HG03460 (cell line): ENCODE data around the gene SOCS1.
"Not testable (repeated sequence)": the region's sequence is repeated elsewhere in the genome, so short reads cannot be mapped to it uniquely, and the experiment has no call there.

Experiments
- ATAC-seq: cut with Tn5 transposase; IDR thresholded peaks from one replicate; pipeline ENCODE4 v1.9.1; 2021; ENCODE audit not compliant: unreplicated experiment

The SOCS1 gene, protein sequence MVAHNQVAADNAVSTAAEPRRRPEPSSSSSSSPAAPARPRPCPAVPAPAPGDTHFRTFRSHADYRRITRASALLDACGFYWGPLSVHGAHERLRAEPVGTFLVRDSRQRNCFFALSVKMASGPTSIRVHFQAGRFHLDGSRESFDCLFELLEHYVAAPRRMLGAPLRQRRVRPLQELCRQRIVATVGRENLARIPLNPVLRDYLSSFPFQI

DNA sequence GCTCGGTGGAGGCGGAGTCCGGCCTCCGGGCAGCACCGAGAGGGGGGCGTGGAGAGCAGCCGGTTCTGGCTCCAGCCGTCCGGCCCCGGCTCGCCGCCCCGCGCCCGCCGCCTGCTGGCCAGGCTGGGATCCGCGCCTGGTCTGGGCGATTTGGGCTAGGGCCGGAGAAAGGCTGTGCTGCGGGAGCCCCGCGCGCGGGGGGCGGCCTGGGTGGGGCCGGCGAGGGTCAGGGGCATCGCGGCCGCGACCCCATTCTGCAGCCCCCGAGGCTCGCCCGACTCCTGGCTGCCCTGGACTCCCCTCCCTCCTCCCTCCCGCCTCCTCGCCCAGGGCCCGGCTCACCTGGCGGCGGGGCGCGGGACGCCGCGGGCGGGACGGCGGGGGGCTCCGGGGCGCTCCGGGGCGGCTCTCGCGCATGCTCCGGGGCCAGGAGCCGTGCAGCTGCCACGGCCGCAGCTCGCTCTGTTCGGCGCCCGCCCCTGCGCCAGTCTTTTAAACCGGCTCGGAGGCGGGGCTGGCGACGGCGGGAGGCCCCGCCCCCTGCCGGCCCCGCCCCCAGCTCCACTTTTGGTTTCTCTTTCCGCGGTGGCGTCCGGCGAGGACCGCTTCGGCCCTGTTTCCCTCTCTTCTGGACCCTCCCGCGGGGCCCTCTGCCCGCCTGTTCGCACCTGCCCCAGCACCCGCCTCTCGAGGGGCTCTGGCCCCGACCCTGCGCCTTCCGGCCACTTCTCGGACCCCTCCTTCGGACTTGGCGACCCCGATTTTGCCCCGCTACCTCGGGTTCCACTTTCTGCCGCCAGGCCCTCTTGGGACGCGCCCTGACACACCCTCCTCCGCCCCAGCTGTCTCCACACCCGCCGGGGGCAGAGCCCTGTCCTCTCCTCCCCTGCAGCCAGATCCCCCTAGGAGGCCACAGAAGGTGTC is at the start of gene SOCS1:
SOCS1 (minus strand) TSS at position 468 of the 924 bp plus-strand sequence. CDS start 726 bp downstream, outside the sequence.
- peak; percentile 40 for ATAC-seq

DNA sequence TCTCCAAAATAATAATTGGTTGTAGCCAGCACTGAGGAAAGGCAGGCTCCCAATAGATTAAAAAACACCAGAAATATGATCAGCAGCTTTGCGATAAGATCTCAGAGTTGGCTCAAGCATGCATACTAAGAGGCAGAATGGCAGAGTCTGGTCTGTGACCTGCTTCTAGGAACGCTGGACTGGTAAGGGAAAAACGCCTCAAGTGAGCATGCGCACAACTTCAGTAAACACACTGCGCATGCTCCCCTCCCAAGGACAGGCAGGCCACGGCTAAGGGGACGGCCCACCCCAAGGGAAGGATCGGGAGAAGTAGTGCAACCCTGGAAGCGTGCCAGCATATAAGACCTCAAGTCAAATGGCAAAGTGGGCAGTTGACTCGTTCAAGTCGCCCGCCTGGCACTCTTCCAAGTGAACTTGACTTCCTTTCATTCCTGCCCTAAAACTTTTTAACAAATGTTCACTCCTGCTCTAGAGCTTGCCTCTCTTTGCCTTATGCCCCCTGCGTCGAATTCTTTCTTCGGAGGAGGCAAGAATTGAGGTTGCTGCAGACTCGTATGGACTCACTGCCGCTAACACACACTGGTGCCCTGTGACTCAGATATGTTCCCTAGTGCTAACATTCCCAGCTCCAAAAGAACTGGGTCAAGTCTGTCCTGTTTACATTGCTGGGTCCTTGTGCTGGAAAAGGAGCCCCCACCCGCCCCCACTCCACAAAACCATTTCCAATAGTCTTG is 47.6 kb upstream of the SOCS1 start:
- ATAC-seq = no peak

DNA sequence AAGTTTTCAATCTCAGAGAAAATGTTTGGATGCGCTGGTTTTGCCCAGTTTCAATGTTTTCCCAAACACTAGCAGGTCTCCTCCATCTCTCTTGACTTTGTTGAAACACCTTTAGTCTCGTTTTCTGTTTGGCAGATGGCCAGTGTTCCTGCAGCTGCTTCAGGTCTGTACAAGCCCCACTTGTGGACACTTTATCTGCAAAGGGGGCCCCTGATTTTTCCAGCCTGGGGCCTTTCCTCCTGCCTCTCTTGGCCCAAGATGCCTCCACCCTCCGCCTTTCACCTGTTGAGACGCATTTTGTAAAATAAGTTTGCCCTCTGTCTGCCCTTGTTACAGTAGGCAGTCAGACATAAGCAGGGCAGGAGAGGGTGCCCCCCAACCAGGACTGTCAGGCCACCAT is 47.0 kb upstream of the SOCS1 start:
- no peak for ATAC-seq

DNA sequence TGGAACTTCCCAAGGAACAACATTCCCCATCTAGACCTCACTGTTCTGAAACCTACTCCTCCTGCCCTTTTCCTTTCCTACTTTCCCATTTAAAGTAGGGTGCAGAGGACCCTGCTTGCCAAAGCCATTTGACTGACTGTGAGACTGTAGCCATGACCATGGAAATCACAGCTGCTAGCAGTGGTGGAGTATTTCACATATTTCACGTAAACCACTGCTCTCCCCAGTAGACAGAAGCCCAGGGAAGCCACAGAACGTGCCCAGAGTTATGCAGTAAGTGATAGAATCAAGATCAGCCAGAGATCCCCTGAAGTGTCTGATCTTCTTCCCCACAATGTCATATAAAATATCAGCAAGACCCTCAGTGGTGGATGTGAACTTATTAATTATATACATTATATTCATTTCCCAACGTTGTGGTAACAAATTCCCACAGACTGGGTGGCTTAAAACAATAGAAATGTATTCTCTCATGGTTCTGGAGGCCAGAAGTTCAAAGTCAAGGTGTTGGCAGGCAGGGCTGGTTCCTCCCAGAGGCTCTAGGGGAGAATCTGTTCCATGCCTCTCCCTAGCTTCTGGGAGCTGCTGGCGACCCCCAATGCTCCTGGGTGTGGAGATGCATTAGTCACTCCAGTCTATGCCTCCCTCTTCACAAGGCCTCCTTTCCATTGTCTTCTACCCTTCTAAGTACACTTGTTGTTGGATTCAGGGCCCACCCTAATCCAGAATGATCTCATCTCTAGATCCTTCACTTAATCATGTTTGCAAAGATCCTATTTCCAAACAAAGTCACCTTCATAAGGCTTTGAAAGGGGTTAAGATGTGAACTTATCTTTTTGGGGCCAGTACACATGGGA is 45.9 kb upstream of the SOCS1 start:
- ATAC-seq = no peak

DNA sequence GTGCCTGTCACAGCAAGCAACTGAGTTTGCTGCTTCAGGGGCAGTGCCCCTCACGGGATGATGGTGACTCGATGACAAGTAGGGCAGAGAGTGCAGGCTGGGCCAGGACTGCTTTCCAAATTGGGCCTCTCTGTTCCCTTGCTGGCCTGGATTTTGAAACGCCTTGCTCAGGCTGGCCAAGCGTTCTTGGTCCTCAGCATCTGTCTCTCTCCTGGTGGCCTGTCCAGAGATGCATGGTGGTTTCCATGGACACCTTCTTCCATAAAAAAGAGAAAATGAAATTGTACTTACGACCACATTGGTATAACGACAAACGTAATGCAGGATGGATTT is 44.5 kb upstream of the SOCS1 start:
- no peak for ATAC-seq

DNA sequence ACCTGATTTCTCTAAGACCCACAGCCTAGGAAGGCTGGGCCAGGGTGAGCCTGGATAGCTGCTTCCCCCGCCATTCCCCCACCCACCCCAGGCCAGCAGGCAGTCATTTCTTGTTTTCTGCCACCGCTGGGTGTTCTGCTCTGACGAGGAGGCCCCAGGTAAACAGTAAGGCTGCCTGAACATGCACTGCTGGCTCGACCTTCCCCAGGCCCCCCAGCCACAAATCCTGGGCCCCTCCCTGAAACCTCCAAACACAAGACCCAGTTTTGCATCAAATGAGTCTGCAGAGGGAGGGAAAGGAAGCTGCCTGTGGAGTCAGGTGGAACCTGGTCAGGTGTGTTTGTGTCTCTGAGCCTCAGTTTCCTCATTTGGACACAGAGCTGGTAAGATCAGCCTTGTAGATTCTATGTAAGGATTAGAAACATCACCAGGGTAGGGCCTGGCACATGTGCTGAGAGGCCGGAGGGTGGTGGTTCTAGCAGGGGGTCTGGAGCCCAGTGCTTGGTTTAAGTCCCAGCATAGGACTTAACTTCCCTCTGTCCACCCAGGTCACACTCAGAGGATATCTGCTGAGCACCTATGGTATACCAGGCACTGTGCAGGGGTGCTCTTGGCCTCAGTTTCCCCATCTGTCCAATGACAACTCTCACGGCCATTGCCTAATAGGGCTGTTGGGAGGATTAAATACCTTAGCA is 44.0 kb upstream of the SOCS1 start:
- ATAC-seq = no peak

DNA sequence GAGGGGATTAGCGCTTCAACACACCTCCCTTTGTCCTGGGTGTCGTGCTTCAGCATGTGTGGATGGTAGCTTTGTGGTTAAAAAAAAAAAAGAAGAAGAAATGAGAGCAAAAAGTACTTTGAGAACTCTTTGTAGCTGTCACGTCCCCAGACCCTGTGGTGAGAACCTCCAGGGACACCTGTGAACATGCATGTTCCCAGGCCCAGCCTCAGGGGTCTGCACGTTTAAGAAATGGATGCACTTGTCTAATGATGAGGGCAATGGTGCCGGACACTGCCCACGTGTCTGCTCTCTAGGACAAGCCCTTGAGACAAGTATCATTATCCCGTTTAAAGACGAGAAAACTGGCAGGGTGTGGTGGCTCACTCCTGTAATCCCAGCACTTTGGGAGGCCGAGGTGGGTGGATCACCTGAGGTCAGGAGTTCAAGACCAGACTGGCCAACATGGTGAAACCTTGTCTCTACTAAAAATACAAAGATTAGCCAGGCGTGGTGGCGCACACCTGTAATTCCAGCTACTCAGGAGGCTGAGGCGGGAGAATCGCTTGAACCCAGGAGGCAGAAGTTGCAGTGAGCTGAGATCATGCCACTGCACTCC is 43.0 kb upstream of the SOCS1 start:
- not testable (repeated sequence) for ATAC-seq

DNA sequence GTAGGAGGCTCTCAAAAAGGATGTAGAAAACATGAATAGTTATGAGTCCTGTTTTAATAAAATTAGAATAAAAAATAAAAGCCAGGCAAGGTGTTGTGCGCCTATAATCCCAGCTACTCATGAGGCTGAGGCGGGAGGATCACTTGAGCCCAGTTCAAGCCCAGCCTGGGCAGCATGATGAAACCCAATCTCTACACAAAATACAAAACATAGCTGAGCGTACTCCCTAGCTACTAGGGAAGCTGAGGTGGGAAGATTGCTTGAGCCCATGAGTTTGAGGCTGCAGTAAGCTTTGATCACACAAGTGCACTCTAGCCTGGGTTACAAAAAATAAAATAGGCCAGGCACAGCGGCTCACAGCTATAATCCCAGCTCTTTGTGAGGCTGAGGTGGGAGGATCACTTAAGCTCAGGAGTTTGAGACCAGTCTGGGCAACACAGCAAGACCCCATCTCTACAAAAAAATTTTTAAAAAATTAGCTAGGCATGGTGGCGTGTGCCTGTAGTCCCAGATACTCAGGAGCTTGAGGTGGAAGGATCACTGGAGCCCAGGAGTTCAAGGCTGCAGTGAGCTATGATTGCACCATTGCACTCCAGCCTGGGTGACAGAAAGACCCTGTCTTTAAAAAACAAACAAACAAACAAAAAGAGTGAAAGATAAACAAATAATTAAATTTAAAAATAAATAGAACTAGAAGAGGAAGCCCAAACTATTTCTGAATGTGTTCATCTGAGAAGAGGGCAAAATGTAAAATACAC is 42.3 kb upstream of the SOCS1 start:
- no peak for ATAC-seq

DNA sequence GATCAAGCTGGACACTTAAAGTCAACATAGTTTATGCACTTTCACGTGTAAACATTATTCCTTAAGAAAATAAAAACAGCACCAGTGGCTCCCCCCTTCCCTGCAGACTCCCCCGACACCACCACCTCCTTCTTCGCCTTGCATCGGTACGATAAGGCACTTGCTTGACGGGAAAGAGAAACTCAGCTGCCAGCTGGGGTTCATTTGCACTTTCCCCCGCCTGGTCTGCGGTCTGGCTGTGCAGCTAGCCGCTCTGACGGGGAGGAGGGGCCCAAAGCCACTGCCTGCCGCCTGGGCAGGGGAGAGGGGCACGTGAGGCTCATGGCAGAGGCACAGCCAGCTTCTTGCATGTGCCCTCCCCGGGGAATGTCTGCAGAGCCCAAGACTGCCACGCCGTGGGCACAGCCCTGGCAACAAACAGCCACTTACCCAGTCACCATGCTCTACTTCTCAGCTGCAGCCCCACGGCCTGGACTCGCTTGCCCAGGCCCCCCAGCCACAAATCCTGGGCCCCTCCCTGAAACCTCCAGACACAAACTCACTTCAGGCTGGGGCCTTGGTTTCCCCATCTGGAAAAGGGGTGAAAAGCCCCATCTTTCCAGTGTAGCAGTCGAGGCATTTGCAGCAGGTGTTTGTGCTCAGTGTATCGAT is 41.6 kb upstream of the SOCS1 start:
- ATAC-seq = peak; percentile 74

DNA sequence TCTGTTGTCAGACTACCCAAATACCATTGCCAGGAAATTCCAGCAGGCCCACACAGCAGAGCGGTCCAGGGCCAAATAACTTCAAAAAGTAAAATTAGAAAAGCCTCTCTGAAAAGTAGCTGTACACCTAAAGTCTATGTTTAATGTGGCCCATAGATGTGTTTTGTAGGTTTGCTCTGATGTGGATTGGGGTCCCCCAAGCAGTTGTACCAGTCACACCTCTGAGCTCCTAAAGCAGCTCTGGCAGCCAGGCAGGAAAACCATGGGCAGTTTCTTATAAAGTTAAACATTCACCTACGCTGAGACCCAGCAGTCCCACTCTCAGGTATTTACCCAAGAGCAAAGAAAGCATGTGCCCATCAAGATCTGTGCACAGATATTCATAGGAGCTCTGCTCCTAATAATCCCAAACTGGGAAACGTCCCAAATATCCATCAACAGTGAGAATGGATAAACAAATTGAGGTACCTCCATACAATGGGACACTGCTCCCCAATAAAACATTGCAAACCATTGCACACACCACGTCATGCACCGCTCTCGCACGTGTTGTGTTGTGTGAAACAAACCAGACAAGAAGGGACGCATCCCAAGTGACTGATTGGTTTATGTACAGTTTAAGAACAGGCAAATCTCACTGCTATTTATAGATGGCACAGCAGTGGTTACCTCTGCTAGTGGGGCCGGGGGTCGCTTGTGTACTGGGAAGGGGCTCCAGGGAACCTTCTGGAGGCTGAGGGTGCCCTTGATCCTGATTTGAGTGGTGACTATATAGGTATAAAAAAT is 40.9 kb upstream of the SOCS1 start:
- peak; percentile 28 for ATAC-seq

DNA sequence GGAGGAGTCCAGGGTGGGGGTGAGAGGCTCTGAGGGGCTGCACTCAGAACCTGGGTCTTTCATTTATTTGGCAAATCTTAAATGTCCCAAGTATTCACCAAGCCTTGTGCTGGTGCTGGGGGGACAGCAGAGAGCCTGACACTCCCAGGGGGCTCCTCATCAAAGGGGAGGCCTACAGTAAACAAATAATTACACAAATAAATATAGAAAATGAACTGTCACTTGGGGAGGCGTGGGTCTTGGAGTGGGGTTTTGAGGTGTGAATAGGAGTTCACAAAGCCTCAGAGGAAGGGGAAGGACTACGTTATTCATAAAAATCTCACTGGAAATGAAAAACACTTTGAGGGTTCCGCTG is 40.3 kb upstream of the SOCS1 start:
- ATAC-seq = no peak

DNA sequence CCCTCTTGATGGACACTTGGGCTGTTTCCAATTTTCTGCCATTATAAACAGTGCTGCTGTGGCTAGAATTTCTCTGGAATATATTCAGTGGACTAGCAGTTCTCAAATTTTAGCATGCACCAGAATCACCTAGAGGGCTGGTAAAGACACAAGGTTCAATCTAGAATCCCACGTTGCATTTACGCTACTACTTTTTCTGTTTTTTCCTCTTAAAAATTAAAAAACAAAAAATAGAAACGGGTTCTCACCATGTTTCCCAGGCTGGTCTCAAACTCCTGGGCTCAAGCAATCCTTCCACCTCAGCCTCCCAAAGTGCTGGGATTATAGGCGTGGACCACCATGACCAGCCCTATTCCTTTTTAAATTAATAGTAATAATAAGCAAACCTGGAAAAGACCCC is 39.7 kb upstream of the SOCS1 start:
- ATAC-seq = no peak

DNA sequence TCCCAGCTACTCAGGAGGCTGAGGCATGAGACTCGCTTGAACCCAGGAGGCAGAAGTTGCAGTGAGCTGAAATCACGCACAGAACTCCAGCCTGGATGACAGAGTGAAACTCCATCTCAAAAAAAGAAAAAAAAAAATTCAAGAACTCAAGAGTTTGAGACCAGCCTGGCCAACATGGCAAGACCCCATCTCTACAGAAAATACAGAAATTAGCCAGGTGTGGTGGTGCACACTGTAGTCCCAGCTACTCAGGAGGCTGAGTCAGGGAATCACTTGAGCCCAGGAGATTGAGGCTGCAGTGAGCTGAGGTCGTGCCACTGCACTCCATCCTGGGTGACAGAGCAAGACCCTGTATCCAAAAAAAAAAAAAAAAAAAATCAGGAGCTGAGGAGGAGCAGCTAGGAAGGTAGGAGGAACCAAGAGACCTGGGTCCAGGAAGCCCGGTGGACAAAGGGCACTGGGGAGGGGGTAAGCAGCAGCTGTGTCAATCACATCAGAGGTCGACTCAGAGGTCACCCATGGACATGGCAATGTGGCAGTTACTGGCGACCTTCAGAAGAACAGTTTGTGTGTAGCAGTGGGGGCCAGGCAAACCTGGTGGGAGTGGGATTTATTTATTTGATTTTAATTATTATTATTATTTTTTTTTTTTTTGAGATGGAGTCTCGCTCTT is 36.2 kb upstream of the SOCS1 start:
- no peak for ATAC-seq

DNA sequence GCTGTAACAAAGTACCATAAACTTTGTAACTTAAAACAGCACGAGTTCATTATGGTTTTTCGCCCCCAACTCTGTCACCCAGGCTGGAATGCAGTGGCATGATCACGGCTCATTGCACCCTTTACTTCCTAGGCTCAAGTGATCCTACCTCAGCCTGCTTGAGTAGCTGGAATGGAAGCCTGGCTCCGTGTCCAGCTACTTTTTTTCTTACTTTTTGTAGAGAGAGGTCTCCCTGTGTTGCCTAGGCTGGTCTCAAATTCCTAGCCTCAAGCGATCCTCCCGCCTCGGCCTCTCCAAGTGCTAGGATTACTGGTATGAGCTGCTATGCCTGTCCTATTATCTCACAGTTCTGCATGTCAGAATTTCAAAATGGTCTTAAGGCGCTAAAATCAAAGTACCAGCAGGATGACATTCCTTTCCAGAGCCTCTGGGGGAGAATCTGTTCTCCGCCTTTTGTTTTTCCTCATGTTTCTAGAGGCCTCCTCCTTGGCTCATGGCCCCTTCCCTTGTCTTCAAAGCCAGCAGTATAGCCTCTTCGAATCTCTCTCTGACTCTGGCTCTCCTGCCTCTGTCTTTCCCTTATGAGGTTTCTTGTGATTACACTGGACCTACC is 35.2 kb upstream of the SOCS1 start:
- ATAC-seq = no peak

DNA sequence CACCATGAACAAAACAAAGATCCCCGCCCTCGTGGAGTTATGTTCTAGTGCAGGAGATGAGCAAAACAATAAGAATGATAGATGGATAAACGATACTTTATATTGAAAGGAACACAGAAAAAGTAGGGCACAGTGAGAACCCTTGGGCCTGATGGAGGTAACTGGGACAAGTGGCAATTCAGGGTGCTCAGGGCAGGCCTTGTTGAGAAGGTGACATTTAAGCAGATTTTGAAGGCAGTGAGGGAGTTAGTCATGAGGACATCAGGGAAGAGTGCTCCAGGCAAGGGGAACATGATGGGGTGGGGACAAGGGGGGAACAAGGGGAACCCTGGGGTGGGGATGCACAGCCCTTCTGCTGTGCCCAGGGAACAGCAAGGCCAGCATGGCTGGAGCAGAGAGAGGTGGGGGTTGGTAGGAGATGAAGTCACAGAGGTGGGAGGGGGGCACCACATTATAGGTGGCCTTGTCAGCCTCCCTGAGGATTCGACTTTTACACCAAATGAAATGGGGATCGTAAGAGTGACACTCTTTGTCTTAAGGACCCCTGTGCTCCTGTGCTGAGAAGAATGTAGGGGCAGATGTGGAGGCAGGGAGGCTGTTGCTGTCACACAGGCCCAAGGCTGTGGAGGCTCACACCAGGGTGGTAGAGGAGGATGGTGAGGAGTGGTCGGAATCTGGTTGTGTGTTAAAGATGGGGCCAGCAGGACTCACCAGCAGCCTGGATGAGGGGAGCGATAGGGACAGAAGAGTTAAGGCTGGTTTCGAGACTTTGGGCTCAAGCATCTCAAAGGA is 34.3 kb upstream of the SOCS1 start:
- no peak for ATAC-seq

DNA sequence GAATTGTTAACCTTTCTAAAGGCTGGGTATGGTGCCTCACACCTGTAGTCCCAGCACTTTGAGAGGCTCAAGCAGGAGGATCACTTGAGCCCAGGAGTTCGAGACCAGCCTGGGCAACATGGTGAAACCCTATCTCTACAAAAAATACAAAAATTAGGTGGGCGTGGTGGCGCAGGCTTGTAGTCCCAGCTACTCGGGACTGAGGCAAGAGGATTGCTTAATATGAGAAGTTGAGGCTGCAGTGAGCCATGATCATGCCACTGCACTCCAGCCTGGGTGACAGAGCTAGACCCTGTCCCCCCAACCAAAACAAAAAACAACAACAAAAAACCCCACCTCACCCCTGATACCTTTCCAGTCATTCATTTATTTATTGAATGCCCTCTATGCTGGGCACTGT is 33.7 kb upstream of the SOCS1 start:
- not testable (repeated sequence) for ATAC-seq
